DND-41 (cell line): ENCODE data around the gene LRTM2.

Experiments
- EZH2 ChIP-seq: IDR thresholded peaks from 3 replicates; pipeline ENCODE4 v1.6.1; 2012; ENCODE audit warnings: borderline replicate concordance, low read depth, mild to moderate bottlenecking, moderate library complexity, low read length, inconsistent platforms; ENCODE audit not compliant: severe bottlenecking
- TF ChIP-seq, protein P1 (sequence below): IDR thresholded peaks from 2 replicates; pipeline ENCODE4 v1.5.1; 2012; ENCODE audit warnings: borderline replicate concordance, low read length, moderate library complexity, mild to moderate bottlenecking; ENCODE audit not compliant: poor library complexity, severe bottlenecking; ENCODE audit errors: extremely low read depth

DNA sequence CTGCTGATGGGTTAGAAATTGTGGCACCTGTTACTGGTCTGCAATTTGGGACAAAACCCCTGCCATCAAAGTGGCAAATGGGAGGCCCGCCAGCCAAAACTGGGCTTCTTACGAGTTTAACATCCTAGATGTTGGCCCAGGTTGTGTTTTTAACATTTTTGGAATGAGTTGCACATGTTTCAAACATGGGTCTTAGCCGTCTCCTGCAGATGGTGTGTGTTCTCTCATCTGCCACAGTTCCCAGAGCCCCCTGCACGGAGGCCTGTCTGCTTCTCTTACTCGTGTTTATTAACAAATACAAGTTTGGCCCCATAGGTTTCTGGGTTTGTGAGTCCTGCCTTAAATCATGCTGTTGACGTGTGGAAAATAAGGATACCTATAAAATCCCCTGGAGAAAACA, 51.6 kb downstream of the LRTM2 start:
- TF ChIP-seq, protein P1, sequence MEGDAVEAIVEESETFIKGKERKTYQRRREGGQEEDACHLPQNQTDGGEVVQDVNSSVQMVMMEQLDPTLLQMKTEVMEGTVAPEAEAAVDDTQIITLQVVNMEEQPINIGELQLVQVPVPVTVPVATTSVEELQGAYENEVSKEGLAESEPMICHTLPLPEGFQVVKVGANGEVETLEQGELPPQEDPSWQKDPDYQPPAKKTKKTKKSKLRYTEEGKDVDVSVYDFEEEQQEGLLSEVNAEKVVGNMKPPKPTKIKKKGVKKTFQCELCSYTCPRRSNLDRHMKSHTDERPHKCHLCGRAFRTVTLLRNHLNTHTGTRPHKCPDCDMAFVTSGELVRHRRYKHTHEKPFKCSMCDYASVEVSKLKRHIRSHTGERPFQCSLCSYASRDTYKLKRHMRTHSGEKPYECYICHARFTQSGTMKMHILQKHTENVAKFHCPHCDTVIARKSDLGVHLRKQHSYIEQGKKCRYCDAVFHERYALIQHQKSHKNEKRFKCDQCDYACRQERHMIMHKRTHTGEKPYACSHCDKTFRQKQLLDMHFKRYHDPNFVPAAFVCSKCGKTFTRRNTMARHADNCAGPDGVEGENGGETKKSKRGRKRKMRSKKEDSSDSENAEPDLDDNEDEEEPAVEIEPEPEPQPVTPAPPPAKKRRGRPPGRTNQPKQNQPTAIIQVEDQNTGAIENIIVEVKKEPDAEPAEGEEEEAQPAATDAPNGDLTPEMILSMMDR = no peak
- TF ChIP-seq EZH2 = no peak
